Fibroblast of pulmonary artery (primary cell): ENCODE data around the gene RALGPS1.

ENCODE experiments used
- DNase-seq: peaks from one replicate; pipeline ENCODE4 v3.0.0-alpha.2; 2010; ENCODE audit warnings: low read depth
- H3K4me3 ChIP-seq: replicated peaks from 2 replicates; pipeline ENCODE4 v1.5.1; 2011; ENCODE audit warnings: low read depth, mild to moderate bottlenecking, control low read depth, low read length, moderate library complexity
- TF ChIP-seq, protein P1 (sequence below): IDR thresholded peaks from 2 replicates; pipeline ENCODE4 v1.5.1; 2011; ENCODE audit warnings: mild to moderate bottlenecking, control low read depth, low read length, inconsistent platforms; ENCODE audit errors: missing control alignments

RALGPS1 gene

DNA sequence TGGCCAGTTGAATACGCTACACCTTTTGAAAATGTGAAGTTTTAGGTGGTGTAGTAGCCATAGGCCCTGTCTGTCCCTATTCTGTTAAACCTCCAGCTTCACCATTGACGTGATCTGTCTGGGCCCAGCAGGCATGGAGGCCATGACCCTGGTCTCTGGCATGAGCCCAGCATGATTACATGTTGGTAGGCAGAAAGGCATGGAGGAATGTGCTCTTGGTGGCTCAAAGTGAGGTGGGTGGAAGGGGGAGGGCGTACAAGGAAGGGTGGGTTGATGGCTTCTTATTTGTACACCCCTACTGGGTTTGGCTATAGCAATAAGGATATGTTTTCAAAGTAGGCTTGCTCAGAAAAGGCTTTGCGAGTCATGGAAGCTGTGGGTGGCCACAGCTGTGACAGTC is 23.7 kb downstream of the RALGPS1 start:
- TF ChIP-seq, protein P1, sequence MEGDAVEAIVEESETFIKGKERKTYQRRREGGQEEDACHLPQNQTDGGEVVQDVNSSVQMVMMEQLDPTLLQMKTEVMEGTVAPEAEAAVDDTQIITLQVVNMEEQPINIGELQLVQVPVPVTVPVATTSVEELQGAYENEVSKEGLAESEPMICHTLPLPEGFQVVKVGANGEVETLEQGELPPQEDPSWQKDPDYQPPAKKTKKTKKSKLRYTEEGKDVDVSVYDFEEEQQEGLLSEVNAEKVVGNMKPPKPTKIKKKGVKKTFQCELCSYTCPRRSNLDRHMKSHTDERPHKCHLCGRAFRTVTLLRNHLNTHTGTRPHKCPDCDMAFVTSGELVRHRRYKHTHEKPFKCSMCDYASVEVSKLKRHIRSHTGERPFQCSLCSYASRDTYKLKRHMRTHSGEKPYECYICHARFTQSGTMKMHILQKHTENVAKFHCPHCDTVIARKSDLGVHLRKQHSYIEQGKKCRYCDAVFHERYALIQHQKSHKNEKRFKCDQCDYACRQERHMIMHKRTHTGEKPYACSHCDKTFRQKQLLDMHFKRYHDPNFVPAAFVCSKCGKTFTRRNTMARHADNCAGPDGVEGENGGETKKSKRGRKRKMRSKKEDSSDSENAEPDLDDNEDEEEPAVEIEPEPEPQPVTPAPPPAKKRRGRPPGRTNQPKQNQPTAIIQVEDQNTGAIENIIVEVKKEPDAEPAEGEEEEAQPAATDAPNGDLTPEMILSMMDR: no peak
- no peak for DNase-seq
- no peak overlapping the region for H3K4me3 ChIP-seq

GRCh38 chr9:126939821-126940221 is 25.2 kb downstream of the RALGPS1 start:
- H3K4me3 ChIP-seq: no peak overlapping the region
- no peak for DNase-seq
- TF ChIP-seq, protein P1: no peak

DNA sequence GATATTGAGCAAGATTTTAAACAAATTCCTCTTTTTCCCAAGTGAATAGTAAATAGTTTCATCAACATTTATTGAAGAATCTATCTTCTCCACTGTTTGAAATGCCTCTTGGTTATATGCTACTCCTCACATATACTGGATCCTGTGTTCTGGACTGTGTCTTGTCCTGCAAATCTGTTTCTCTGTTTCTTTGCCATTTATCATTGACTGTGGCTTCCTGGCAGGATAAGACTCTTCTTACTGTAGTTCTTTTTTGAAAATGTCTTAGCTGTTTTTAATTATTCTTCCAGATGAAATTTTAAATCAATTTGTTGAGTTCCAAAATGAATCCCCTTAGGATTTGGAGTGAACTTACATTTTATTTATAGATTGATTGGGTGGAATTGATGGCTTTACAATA is 27.8 kb downstream of the RALGPS1 start:
- no peak overlapping the region for H3K4me3 ChIP-seq
- TF ChIP-seq, protein P1: no peak
- no peak for DNase-seq

DNA sequence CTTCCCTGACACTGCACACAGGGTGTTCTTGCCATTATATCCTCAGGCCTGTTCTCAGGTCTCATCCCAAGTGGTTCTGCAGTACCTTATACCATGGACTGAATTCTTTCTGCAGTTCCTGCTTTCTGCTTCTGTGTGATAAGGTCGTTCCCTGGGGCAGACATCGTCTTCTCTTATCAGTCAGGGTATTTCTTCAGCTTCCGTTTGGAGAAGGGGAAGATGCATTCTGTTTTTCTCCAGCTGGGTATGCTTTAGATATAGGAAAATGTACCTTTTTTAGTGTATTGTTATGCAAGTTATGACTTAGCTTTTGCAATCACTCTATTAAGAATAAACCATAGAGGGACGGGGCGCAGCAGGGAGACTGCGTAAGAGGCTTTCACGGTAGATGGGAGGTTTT is 31.1 kb downstream of the RALGPS1 start:
- TF ChIP-seq, protein P1: no peak
- peak; percentile 42 for DNase-seq
- H3K4me3 ChIP-seq: no peak overlapping the region

DNA sequence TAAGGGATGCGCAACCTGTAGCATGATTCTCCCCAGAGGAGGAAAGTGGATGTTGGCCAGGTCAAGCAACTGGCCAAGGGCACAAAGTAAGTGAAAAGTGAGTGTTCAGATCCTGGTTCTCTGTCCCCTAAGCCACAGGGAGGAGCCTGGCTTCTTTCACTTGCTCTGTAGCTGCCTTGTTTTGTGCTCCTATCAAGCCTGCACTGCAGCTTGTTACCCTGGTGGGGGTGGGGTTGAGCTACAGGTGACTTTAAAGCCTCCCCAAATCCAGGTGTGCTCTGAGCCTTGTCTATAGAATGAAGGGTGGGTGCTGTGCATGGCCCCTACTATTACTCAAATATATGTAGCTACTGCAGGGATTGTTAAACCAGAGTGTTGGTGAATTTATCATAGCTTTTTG is 32.9 kb downstream of the RALGPS1 start:
- DNase-seq: no peak
- TF ChIP-seq, protein P1: no peak
- no peak overlapping the region for H3K4me3 ChIP-seq

DNA sequence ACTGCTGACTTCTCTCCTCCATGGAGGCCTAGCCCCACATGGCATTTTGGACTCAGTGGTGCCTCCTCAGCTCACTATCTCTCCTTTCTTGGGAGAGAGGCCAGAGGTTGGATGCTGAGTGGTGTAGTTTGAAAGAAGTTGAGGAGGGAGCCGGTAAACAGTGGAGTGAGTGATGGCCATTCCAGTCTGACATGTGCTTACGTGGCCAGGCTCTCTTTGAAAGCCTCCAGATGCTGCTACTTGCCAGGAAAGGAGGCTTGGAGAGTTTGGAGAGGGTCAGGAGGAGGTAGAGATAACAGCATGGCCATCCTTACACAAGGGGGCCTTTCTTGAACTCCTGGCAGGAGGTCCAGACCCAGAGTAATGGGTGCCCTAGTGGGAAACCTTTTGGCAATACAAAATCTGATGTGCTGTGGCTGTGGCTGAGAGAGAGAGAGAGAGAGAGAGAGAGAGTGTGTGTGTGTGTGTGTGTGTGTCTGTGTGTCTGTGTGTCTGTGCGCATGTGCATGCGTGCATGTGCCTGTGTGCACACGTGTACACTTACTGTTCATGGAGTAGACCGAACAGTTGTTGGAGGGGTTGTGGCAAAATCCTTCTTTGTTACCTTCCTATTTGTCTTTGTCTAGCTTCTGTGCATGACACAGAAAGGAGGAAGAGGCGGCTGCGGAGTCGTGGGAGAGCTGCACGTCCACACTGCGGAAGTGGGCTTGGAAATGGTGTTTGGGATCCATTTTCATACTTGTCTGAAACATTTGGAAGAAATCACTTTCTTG is 37.8 kb downstream of the RALGPS1 start:
- TF ChIP-seq, protein P1: no peak
- no peak overlapping the region for H3K4me3 ChIP-seq
- DNase-seq: peak; percentile 52
